Suprapubic skin (tissue), 4 donors: ENCODE measurements around the gene ZBTB22.
"Not testable (repeated sequence)": the region's sequence is repeated elsewhere in the genome, so short reads cannot be mapped to it uniquely, and the experiment has no call there.

Experiments used
- EP300 ChIP-seq: sonication (generic); formaldehyde crosslinking; IDR thresholded peaks from one replicate; pipeline ENCODE4 v1.6.1; 2017; ENCODE audit warnings: antibody characterized with exemption
- POLR2A ChIP-seq, 2 donors: fragments of 450-650 bp; IDR thresholded peaks; one replicate each; pipeline ENCODE4 v1.6.1; 2017; ENCODE audit warnings: antibody characterized with exemption in 2 of 2, mild to moderate bottlenecking in 2 of 2, moderate library complexity in 2 of 2
- POLR2AphosphoS5 ChIP-seq, 3 donors: sonication (generic); formaldehyde crosslinking; IDR thresholded peaks; one replicate each; pipeline ENCODE4 v1.6.1; 2017; ENCODE audit warnings: antibody characterized with exemption in 3 of 3
- TF ChIP-seq, protein P1 (sequence below), 2 donors: fragments of 200-600 bp in 1 of 2; fragments of 450-650 bp in 1 of 2; sonication (generic) in 1 of 2; IDR thresholded peaks; one replicate each; pipeline ENCODE4 v1.5.1; 2016 to 2019; ENCODE audit warnings: antibody characterized with exemption in 2 of 2, mild to moderate bottlenecking in 1 of 2, moderate library complexity in 1 of 2

DNA sequence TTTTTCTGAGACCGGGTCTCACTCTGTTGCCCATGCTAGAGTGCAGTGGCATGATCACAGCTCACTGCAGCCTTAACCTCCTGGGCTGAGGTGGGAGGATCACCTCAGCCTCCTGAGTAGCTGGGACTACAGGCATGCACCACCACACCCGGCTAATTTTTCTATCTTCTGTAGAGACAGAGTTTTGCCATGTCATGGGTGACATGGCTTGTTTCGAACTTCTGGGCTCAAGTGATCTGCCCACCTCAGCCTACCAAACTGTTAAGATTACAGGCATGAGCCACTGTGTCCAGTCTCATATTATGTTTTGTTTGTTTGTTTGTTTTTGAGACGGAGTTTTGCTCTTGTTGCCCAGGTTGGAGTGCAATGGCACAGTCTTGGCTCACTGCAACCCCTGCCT is 32.3 kb downstream of the ZBTB22 start:
- TF ChIP-seq, protein P1, sequence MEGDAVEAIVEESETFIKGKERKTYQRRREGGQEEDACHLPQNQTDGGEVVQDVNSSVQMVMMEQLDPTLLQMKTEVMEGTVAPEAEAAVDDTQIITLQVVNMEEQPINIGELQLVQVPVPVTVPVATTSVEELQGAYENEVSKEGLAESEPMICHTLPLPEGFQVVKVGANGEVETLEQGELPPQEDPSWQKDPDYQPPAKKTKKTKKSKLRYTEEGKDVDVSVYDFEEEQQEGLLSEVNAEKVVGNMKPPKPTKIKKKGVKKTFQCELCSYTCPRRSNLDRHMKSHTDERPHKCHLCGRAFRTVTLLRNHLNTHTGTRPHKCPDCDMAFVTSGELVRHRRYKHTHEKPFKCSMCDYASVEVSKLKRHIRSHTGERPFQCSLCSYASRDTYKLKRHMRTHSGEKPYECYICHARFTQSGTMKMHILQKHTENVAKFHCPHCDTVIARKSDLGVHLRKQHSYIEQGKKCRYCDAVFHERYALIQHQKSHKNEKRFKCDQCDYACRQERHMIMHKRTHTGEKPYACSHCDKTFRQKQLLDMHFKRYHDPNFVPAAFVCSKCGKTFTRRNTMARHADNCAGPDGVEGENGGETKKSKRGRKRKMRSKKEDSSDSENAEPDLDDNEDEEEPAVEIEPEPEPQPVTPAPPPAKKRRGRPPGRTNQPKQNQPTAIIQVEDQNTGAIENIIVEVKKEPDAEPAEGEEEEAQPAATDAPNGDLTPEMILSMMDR (IDR thresholded peaks at IDR 0.05): not testable (repeated sequence)
- not testable (repeated sequence) for TF ChIP-seq POLR2AphosphoS5 (IDR thresholded peaks at IDR 0.05); POLR2A (IDR thresholded peaks at IDR 0.05); EP300
